Liver (tissue), 9 donors: Measurements from ENCODE around the gene GSTM3. TPM values are rescaled to one million over a fixed set of nuclear protein-coding genes. Genes with fewer than 3 reads are reported as not detected.
"Not testable (repeated sequence)": the region's sequence is repeated elsewhere in the genome, so short reads cannot be mapped to it uniquely, and the experiment has no call there.

Experiments used
- DNase-seq: peaks from one replicate; pipeline ENCODE4 v3.0.0-alpha.2; 2017; ENCODE audit warnings: low spot score
- H3K27ac ChIP-seq, 2 donors: one replicate each; pipeline ENCODE4 v1.7.0; 2013; ENCODE audit warnings: inconsistent platforms in 2 of 2, low read length in 2 of 2, control low read depth in 1 of 2, low read depth in 1 of 2, mild to moderate bottlenecking in 1 of 2
- H3K27me3 ChIP-seq, 4 donors: one replicate each; pipeline versions ENCODE4 v1.6.1 to v1.7.0; 2013; ENCODE audit warnings: low read length in 3 of 4, inconsistent platforms in 1 of 4, mild to moderate bottlenecking in 1 of 4, moderate library complexity in 1 of 4; ENCODE audit not compliant: control insufficient read depth in 4 of 4, insufficient read depth in 4 of 4
- H3K36me3 ChIP-seq, 4 donors: one replicate each; pipeline versions ENCODE4 v1.6.1 to v1.7.0; 2013; ENCODE audit warnings: low read length in 3 of 4, mild to moderate bottlenecking in 3 of 4, low read depth in 1 of 4, moderate library complexity in 1 of 4; ENCODE audit not compliant: control insufficient read depth in 4 of 4, insufficient read depth in 3 of 4
- H3K4me1 ChIP-seq, 4 donors: one replicate each; pipeline versions ENCODE4 v1.6.1 to v1.7.0; 2013; ENCODE audit warnings: low read length in 3 of 4, mild to moderate bottlenecking in 3 of 4, moderate library complexity in 1 of 4; ENCODE audit not compliant: control insufficient read depth in 4 of 4, insufficient read depth in 4 of 4
- H3K4me3 ChIP-seq, 3 donors: one replicate each; pipeline versions ENCODE4 v1.6.1 to v1.7.0; 2013; ENCODE audit warnings: low read length in 3 of 3, control low read depth in 1 of 3, low read depth in 1 of 3, mild to moderate bottlenecking in 1 of 3
- H3K9ac ChIP-seq, 2 donors: one replicate each; pipeline ENCODE4 v1.7.0; 2013; ENCODE audit warnings: low read length in 2 of 2, mild to moderate bottlenecking in 2 of 2, moderate library complexity in 2 of 2, control low read depth in 1 of 2, low read depth in 1 of 2
- H3K9me3 ChIP-seq, 4 donors: one replicate each; pipeline versions ENCODE4 v1.6.1 to v1.7.0; 2013; ENCODE audit warnings: low read length in 3 of 4; ENCODE audit not compliant: control insufficient read depth in 4 of 4
- ATF3 ChIP-seq: IDR thresholded peaks from 2 replicates; pipeline ENCODE4 v1.6.1; 2016; ENCODE audit warnings: antibody characterized with exemption
- CTCF ChIP-seq: fragments of 150-350 bp; IDR thresholded peaks from 2 replicates; pipeline ENCODE4 v1.5.1; 2017; ENCODE audit warnings: improper control_type of control experiment, low read depth, low read length; ENCODE audit not compliant: missing input control
- EGR1 ChIP-seq, 2 donors: IDR thresholded peaks; 2 replicates each; pipeline ENCODE4 v1.6.1; 2016 to 2018; ENCODE audit warnings: antibody characterized with exemption in 2 of 2, low read depth in 2 of 2
- FOXA2 ChIP-seq: IDR thresholded peaks from 2 replicates; pipeline ENCODE4 v1.6.1; 2016; ENCODE audit warnings: antibody characterized with exemption
- HNF4G ChIP-seq: IDR thresholded peaks from 2 replicates; pipeline ENCODE4 v1.6.1; 2016; ENCODE audit warnings: antibody characterized with exemption
- MAX ChIP-seq: IDR thresholded peaks from 2 replicates; pipeline ENCODE4 v1.6.1; 2016; ENCODE audit warnings: antibody characterized with exemption
- NR2F2 ChIP-seq: IDR thresholded peaks from 2 replicates; pipeline ENCODE4 v1.6.1; 2016; ENCODE audit warnings: antibody characterized with exemption
- RAD21 ChIP-seq, 2 donors: IDR thresholded peaks; 2 replicates each; pipeline ENCODE4 v1.6.1; 2016; ENCODE audit warnings: antibody characterized with exemption in 2 of 2, mild to moderate bottlenecking in 2 of 2
- REST ChIP-seq: IDR thresholded peaks from 2 replicates; pipeline ENCODE4 v1.6.1; 2016; ENCODE audit warnings: antibody characterized with exemption, mild to moderate bottlenecking
- RXRA ChIP-seq, 2 donors: IDR thresholded peaks; 2 replicates each; pipeline ENCODE4 v1.6.1; 2017 to 2018; ENCODE audit warnings: antibody characterized with exemption in 2 of 2, mild to moderate bottlenecking in 1 of 2
- YY1 ChIP-seq: IDR thresholded peaks from 2 replicates; pipeline ENCODE4 v1.6.1; 2016; ENCODE audit warnings: antibody characterized with exemption, mild to moderate bottlenecking
- ZBTB33 ChIP-seq: IDR thresholded peaks from 2 replicates; pipeline ENCODE4 v1.6.1; 2016; ENCODE audit warnings: antibody characterized with exemption
- WGBS: extraction: QIAGEN DNeasy Blood & Tissue Kit; methylation state at CpG from one replicate; pipeline ENCODE4 v1.1.7; 2013; 5-methylcytosine and 5-hydroxymethylcytosine counted together
- polyA plus RNA-seq, 2 donors: library from polyadenylated mRNA; stranded (reverse) in 1 of 2; unstranded in 1 of 2; fragments of 200-250 nt in 1 of 2; fragments of >200 nt in 1 of 2; fragmentation: Nextera tagmentation in 1 of 2; extraction: Ambion mirVana in 1 of 2; gene quantifications; one replicate each; pipeline versions ENCODE4 v1.2.1 to v1.2.3, GENCODE V29; 2013 to 2015
- total RNA-seq, 2 donors: library from RNA; depleted of rRNA; stranded (reverse); fragments of >200 nt; gene quantifications; one replicate each; pipeline ENCODE4 v1.2.3, GENCODE V29; 2014
- donor health status: healthy.
- donor health status: healthy.
- donor health status: healthy.
- donor health status: healthy.
- donor health status: healthy.

The GSTM3 gene
- total and polyA plus RNA-seq, 4 donors, result 6.9 to 51.5 (median 34.9) TPM

- no peak for DNase-seq
- Histone ChIP-seq H3K27me3 (no peaks in the 10 kb centered on the region), H3K9me3 (no peaks in the 10 kb centered on the region), H3K4me3 (no peak overlapping the region), H3K36me3 (no peaks in the 10 kb centered on the region), H3K27ac (no peak overlapping the region), H3K9ac (no peak overlapping the region), H3K4me1 (no peaks in the 10 kb centered on the region)
- TF ChIP-seq REST (no peak), FOXA2 (no peak), RAD21 (IDR thresholded peaks at IDR 0.05) (no peak), HNF4G (no peak), RXRA (IDR thresholded peaks at IDR 0.05) (no peak), CTCF (no peak), ZBTB33 (no peak), YY1 (no peak), MAX (no peak), NR2F2 (no peak), EGR1 (IDR thresholded peaks at IDR 0.05; ENCODE audit: low read depth in 2 of 2) (no peak), ATF3 (no peak)
- 92% methylated on average over 7 of the region's 7 CpGs for WGBS
Observed at GRCh38 chr1:109756848-109757521, 16.1 kb upstream of the GSTM3 start.

GRCh38 chr1:109756325-109756724 is 15.5 kb upstream of the GSTM3 start:
- H3K4me3 ChIP-seq, H3K9me3 ChIP-seq, H3K27me3 ChIP-seq, H3K27ac ChIP-seq, H3K36me3 ChIP-seq, H3K4me1 ChIP-seq, DNase-seq, H3K9ac ChIP-seq: not testable (repeated sequence)
- WGBS, result 97% methylated on average over 5 of the region's 5 CpGs
